Testis (tissue), 3 donors: Measurements from ENCODE around the gene ALOX5AP. TPM values are rescaled to one million over a fixed set of nuclear protein-coding genes. Genes with fewer than 3 reads are reported as not detected.

ENCODE experiments used
- DNase-seq: peaks from one replicate; pipeline ENCODE4 v3.0.0-alpha.2; 2019
- H3K27ac ChIP-seq, 2 donors: fragments of 200-600 bp; sonication (generic); one replicate each; pipeline ENCODE4 v1.5.1; 2019
- H3K27me3 ChIP-seq: fragments of 200-600 bp; sonication (generic); one replicate; pipeline ENCODE4 v1.5.1; 2019
- H3K36me3 ChIP-seq: fragments of 200-600 bp; sonication (generic); one replicate; pipeline ENCODE4 v1.5.1; 2017; ENCODE audit warnings: low read depth; ENCODE audit errors: missing control alignments
- H3K4me1 ChIP-seq: fragments of 200-600 bp; sonication (generic); one replicate; pipeline ENCODE4 v1.5.1; 2019
- H3K4me3 ChIP-seq, 2 donors: fragments of 200-600 bp; sonication (generic); one replicate each; pipeline ENCODE4 v1.5.1; 2017 to 2019
- H3K9me3 ChIP-seq: fragments of 200-600 bp; sonication (generic); one replicate; pipeline ENCODE4 v1.5.1; 2017
- CTCF ChIP-seq, 3 experiments: fragments of 450-650 bp in 2 of 3; fragments of 200-600 bp in 1 of 3; sonication (generic) in 1 of 3; IDR thresholded peaks; one replicate each; pipeline ENCODE4 v1.5.1; 2016 to 2019; ENCODE audit warnings: antibody characterized with exemption in 3 of 3, mild to moderate bottlenecking in 2 of 3, moderate library complexity in 1 of 3
- POLR2A ChIP-seq: fragments of 450-650 bp; IDR thresholded peaks from one replicate; pipeline ENCODE4 v1.6.1; 2017; ENCODE audit warnings: antibody characterized with exemption, mild to moderate bottlenecking, moderate library complexity
- WGBS, 2 donors: methylation state at CpG; one replicate each; pipeline ENCODE4 v1.1.5; 2018; 5-methylcytosine and 5-hydroxymethylcytosine counted together
- intact Hi-C: fragments of 100-400 bp; cut with DNase I; formaldehyde crosslinking; loops from one replicate; pipeline ENCODE4 v1.15.1; 2023; ENCODE audit warnings: low total_unique reads
- polyA plus RNA-seq: library from polyadenylated mRNA; stranded (reverse); fragments of 350-450 nt; fragmentation: Illumina TruSeq; extraction: RNeasy Lipid Tissue Mini Kit (QIAGEN cat#74804); gene quantifications from one replicate; pipeline ENCODE4 v1.2.3, GENCODE V29; 2014; ENCODE audit warnings: low read depth, low replicate concordance; ENCODE audit not compliant: insufficient read depth
- total RNA-seq, 2 donors: library from RNA; depleted of rRNA; stranded (reverse); fragments of >200 nt; gene quantifications; one replicate each; pipeline ENCODE4 v1.2.3, GENCODE V29; 2016

Gene ALOX5AP
- total and polyA plus RNA-seq, 3 donors from 2014 or later: 2.5 to 13.4 (median 7.3) TPM

- Histone ChIP-seq H3K36me3 (no peaks in the 10 kb centered on the region), H3K4me1 (peaks cover 11% of the 10 kb centered on the region), H3K9me3 (no peaks in the 10 kb centered on the region), H3K27ac (no peak overlapping the region), H3K4me3 (no peak overlapping the region), H3K27me3 (no peaks in the 10 kb centered on the region)
- DNase-seq: no peak
- WGBS, 2 donors: 44 to 62% methylated on average over 7 of the region's 7 CpGs
- no peak for TF ChIP-seq POLR2A
- no peak for TF ChIP-seq CTCF (IDR thresholded peaks at IDR 0.05)
- intact Hi-C loops: no loop called here
Measured at GRCh38 chr13:30697996-30698401, 37.3 kb upstream of the ALOX5AP start.

DNA sequence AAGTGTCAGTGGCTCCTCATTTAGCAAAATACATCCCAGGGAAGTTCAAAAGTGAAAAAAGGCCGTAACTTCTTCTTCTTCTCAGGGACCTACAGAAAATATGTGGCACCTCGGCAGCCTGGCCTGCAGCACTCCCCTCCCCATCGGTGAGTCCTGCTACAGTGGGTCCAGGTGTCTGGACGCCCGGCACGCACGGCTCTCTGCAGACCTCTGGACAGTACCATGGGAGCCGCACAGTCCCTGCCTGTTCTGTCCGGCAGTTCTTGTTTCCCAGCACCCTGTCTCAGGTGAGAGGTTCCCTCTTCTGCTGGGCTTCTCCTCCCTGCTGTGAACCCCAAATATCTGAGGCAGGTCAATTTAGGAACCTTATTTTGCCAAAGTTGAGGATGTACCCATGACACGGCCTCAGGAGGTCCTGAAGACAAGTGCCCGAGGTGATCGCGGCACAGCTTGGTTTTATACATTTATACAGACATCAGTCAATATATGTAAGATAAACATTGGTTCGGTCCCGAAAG is 36.8 kb upstream of the ALOX5AP start:
- WGBS, 2 donors: 87 to 89% methylated on average over 15 of the region's 15 CpGs
- Histone ChIP-seq H3K36me3 (no peaks in the 10 kb centered on the region), H3K4me1 (peaks cover 11% of the 10 kb centered on the region), H3K27me3 (no peaks in the 10 kb centered on the region), H3K27ac (no peak overlapping the region), H3K9me3 (no peaks in the 10 kb centered on the region), H3K4me3 (no peak overlapping the region)
- DNase-seq: no peak
- TF ChIP-seq POLR2A (no peak), CTCF (IDR thresholded peaks at IDR 0.05) (no peak)
- intact Hi-C loops: no loop called here

GRCh38 chr13:30700364-30700763 is 35.0 kb upstream of the ALOX5AP start:
- intact Hi-C loops: no loop called here
- Histone ChIP-seq H3K4me1 (peaks cover 11% of the 10 kb centered on the region), H3K27me3 (no peaks in the 10 kb centered on the region), H3K27ac (no peak overlapping the region), H3K9me3 (no peaks in the 10 kb centered on the region), H3K36me3 (no peaks in the 10 kb centered on the region), H3K4me3 (no peak overlapping the region)
- WGBS, 2 donors: 82 to 84% methylated on average over 5 of the region's 5 CpGs
- TF ChIP-seq CTCF (IDR thresholded peaks at IDR 0.05) (no peak), POLR2A (no peak)
- DNase-seq: no peak

- intact Hi-C loops: no loop called here
- 91 to 94% methylated on average over 4 of the region's 4 CpGs for WGBS, 2 donors
- Histone ChIP-seq H3K4me1 (peaks cover 11% of the 10 kb centered on the region), H3K27me3 (no peaks in the 10 kb centered on the region), H3K36me3 (no peaks in the 10 kb centered on the region), H3K4me3 (no peak overlapping the region), H3K9me3 (no peaks in the 10 kb centered on the region), H3K27ac (no peak overlapping the region)
- TF ChIP-seq POLR2A (no peak), CTCF (IDR thresholded peaks at IDR 0.05) (no peak)
- DNase-seq: no peak
Measured at GRCh38 chr13:30702006-30702405, 33.3 kb upstream of the ALOX5AP start.

GRCh38 chr13:30704596-30704995 is 30.7 kb upstream of the ALOX5AP start:
- intact Hi-C loops: no loop called here
- WGBS, 2 donors: 84 to 88% methylated on average over 5 to 6 of the region's 6 CpGs
- H3K36me3 ChIP-seq: no peaks in the 10 kb centered on the region
- no peak overlapping the region for H3K27ac ChIP-seq
- DNase-seq: no peak
- no peak for TF ChIP-seq POLR2A
- TF ChIP-seq CTCF (IDR thresholded peaks at IDR 0.05): no peak
- H3K27me3 ChIP-seq: no peaks in the 10 kb centered on the region
- no peaks in the 10 kb centered on the region for H3K4me1 ChIP-seq
- H3K9me3 ChIP-seq: no peaks in the 10 kb centered on the region
- no peak overlapping the region for H3K4me3 ChIP-seq
